Astrocyte (in vitro differentiated cells and primary cell): Measurements from ENCODE around the gene STK39. TPM values are rescaled to one million over a fixed set of nuclear protein-coding genes. Genes with fewer than 3 reads are reported as not detected.

Source experiments
- DNase-seq: peaks from one replicate; pipeline ENCODE4 v3.0.0-alpha.2; 2010; ENCODE audit warnings: low read depth
- FAIRE-seq: peaks from 2 replicates; lab custom pipeline; 2011; peaks lifted over from hg19 to GRCh38; lab: Jason Lieb, UNC
- H2AFZ ChIP-seq: 2 replicates; pipeline ENCODE4 v1.6.0; 2012; ENCODE audit warnings: low read depth, low read length, inconsistent platforms
- H3K27ac ChIP-seq: 2 replicates; pipeline ENCODE4 v1.5.1; 2011; ENCODE audit warnings: low read depth, low read length, inconsistent platforms
- H3K27me3 ChIP-seq: 2 replicates; pipeline ENCODE4 v1.6.0; 2011; ENCODE audit warnings: low read length, inconsistent platforms; ENCODE audit not compliant: insufficient read depth
- H3K36me3 ChIP-seq: 2 replicates; pipeline ENCODE4 v1.5.1; 2011; ENCODE audit warnings: low read length, inconsistent platforms; ENCODE audit not compliant: insufficient read depth
- H3K4me1 ChIP-seq: 2 replicates; pipeline ENCODE4 v1.5.1; 2011; ENCODE audit warnings: low read length, inconsistent platforms; ENCODE audit not compliant: insufficient read depth
- H3K4me2 ChIP-seq: 2 replicates; pipeline ENCODE4 v1.6.0; 2012; ENCODE audit warnings: low read length, inconsistent platforms
- H3K4me3 ChIP-seq: 2 replicates; pipeline ENCODE4 v1.5.1; 2011; ENCODE audit warnings: low read depth, mild to moderate bottlenecking, low read length, inconsistent platforms; ENCODE audit not compliant: insufficient read depth
- H3K79me2 ChIP-seq: 2 replicates; pipeline ENCODE4 v1.6.0; 2012; ENCODE audit warnings: mild to moderate bottlenecking, low read length, inconsistent platforms; ENCODE audit not compliant: insufficient read depth
- H3K9ac ChIP-seq: 2 replicates; pipeline ENCODE4 v1.6.0; 2012; ENCODE audit warnings: mild to moderate bottlenecking, low read length, inconsistent platforms
- H3K9me3 ChIP-seq: 2 replicates; pipeline ENCODE4 v1.5.1; 2012; ENCODE audit warnings: low read depth, mild to moderate bottlenecking, low read length, inconsistent platforms; ENCODE audit not compliant: insufficient read depth
- H4K20me1 ChIP-seq: 2 replicates; pipeline ENCODE4 v1.6.0; 2012; ENCODE audit warnings: low read length, inconsistent platforms; ENCODE audit not compliant: insufficient read depth
- H3K27ac Mint-ChIP-seq: one replicate; pipeline ENCODE4 v1.8.0; 2021; ENCODE audit warnings: mild to moderate bottlenecking, mixed read lengths; ENCODE audit not compliant: unreplicated experiment
- H3K27me3 Mint-ChIP-seq: one replicate; pipeline ENCODE4 v1.8.0; 2021; ENCODE audit warnings: low read depth, mixed read lengths; ENCODE audit not compliant: unreplicated experiment
- H3K36me3 Mint-ChIP-seq: one replicate; pipeline ENCODE4 v1.8.0; 2021; ENCODE audit warnings: low read depth, mixed read lengths; ENCODE audit not compliant: unreplicated experiment
- H3K4me1 Mint-ChIP-seq: one replicate; pipeline ENCODE4 v1.8.0; 2021; ENCODE audit warnings: low read depth, mixed read lengths; ENCODE audit not compliant: unreplicated experiment
- H3K4me3 Mint-ChIP-seq: one replicate; pipeline ENCODE4 v1.8.0; 2021; ENCODE audit warnings: mild to moderate bottlenecking, moderate library complexity, mixed read lengths; ENCODE audit not compliant: unreplicated experiment
- H3K9me3 Mint-ChIP-seq: one replicate; pipeline ENCODE4 v1.8.0; 2021; ENCODE audit warnings: mild to moderate bottlenecking, mixed read lengths; ENCODE audit not compliant: unreplicated experiment
- CTCF ChIP-seq: IDR thresholded peaks from 2 replicates; pipeline ENCODE4 v1.5.1; 2011; ENCODE audit warnings: low read depth, mild to moderate bottlenecking, inconsistent platforms, low read length, moderate library complexity; ENCODE audit not compliant: insufficient read depth
- EZH2 ChIP-seq: IDR thresholded peaks from 2 replicates; pipeline ENCODE4 v1.6.1; 2012; ENCODE audit warnings: mild to moderate bottlenecking, low read length, inconsistent platforms; ENCODE audit not compliant: insufficient read depth
- total RNA-seq: library from RNA; stranded (reverse); gene quantifications from 2 replicates; pipeline ENCODE4 v1.2.1, GENCODE V29; 2021

STK39 gene
- total RNA-seq, 1 donor from 2014 or later: 23.4 TPM

- TF ChIP-seq CTCF: no peak
- TF ChIP-seq EZH2: no peak
These were observed 341.7 kb downstream of the STK39 start for GRCh38 chr2:167905668-167906067.

More at GRCh38 chr2:167905668-167906067, 341.7 kb downstream of the STK39 start:
- no peak overlapping the region for H3K9ac ChIP-seq
- no peaks in the 10 kb centered on the region for H3K9me3 ChIP-seq
- Mint-ChIP-seq H3K4me3 (no peak overlapping the region), H3K4me1 (no peaks in the 10 kb centered on the region), H3K27ac (no peak overlapping the region), H3K36me3 (no peaks in the 10 kb centered on the region), H3K27me3 (peaks cover 10% of the 10 kb centered on the region), H3K9me3 (peaks cover 2% of the 10 kb centered on the region)
- no peak overlapping the region for H2AFZ ChIP-seq
- H3K27ac ChIP-seq: no peak overlapping the region
- H4K20me1 ChIP-seq: no peaks in the 10 kb centered on the region
- no peaks in the 10 kb centered on the region for H3K27me3 ChIP-seq
- no peak for FAIRE-seq
- no peaks in the 10 kb centered on the region for H3K36me3 ChIP-seq
- no peak for DNase-seq
- no peak overlapping the region for H3K4me2 ChIP-seq
- H3K79me2 ChIP-seq: no peaks in the 10 kb centered on the region
- no peak overlapping the region for H3K4me3 ChIP-seq
- no peaks in the 10 kb centered on the region for H3K4me1 ChIP-seq

Other genes with a start within 250 kb of the STK39 start
- gene CERS6, start 208.7 kb upstream of the STK39 start, total RNA-seq: 23.4 and 24.8 TPM in 2 replicates